GM12892 (cell line): Measurements from ENCODE around the gene ANO2.

Experiments used
- POLR2A ChIP-seq: IDR thresholded peaks from 2 replicates; pipeline ENCODE4 v1.6.1; 2011; ENCODE audit warnings: low read depth, low read length, control low read depth
- POLR2AphosphoS5 ChIP-seq: IDR thresholded peaks from 2 replicates; pipeline ENCODE4 v1.6.1; 2011; ENCODE audit warnings: low read depth, low read length, control low read depth

GRCh38 chr12:5690240-5690639, 254.8 kb downstream of the ANO2 start:
- TF ChIP-seq POLR2A (no peak), POLR2AphosphoS5 (no peak)
